Small intestine (tissue), 16 donors: ENCODE measurements around the gene CORO2B. TPM values are rescaled to one million over a fixed set of nuclear protein-coding genes. Genes with fewer than 3 reads are reported as not detected.

Source experiments
- DNase-seq, 2 donors: peaks; one replicate each; pipeline versions ENCODE4 v3.0.0 to v3.0.0-alpha.2; 2013
- FAIRE-seq: peaks from 2 replicates; lab custom pipeline; 2012; peaks lifted over from hg19 to GRCh38; lab: Jason Lieb, UNC
- H3K27ac ChIP-seq, 3 donors: one replicate each; pipeline ENCODE4 v1.5.1; 2013; ENCODE audit warnings: low read length in 2 of 3, mild to moderate bottlenecking in 2 of 3, control low read depth in 1 of 3, inconsistent platforms in 1 of 3, low read depth in 1 of 3, moderate library complexity in 1 of 3
- H3K27me3 ChIP-seq, 3 donors: one replicate each; pipeline ENCODE4 v1.6.1; 2013; ENCODE audit warnings: low read length in 3 of 3, inconsistent platforms in 1 of 3; ENCODE audit not compliant: control insufficient read depth in 3 of 3, insufficient read depth in 3 of 3
- H3K36me3 ChIP-seq, 3 donors: one replicate each; pipeline ENCODE4 v1.6.1; 2013; ENCODE audit warnings: low read length in 3 of 3, inconsistent platforms in 1 of 3, low read depth in 1 of 3, mild to moderate bottlenecking in 1 of 3, moderate library complexity in 1 of 3; ENCODE audit not compliant: control insufficient read depth in 3 of 3, insufficient read depth in 2 of 3
- H3K4me1 ChIP-seq, 3 donors: one replicate each; pipeline ENCODE4 v1.6.1; 2013; ENCODE audit warnings: low read length in 2 of 3, inconsistent platforms in 1 of 3, low read depth in 1 of 3, mild to moderate bottlenecking in 1 of 3, moderate library complexity in 1 of 3; ENCODE audit not compliant: control insufficient read depth in 3 of 3, insufficient read depth in 2 of 3
- H3K4me3 ChIP-seq, 3 donors: one replicate each; pipeline ENCODE4 v1.5.1; 2013; ENCODE audit warnings: low read length in 3 of 3, control low read depth in 1 of 3, inconsistent platforms in 1 of 3, low read depth in 1 of 3, mild to moderate bottlenecking in 1 of 3, moderate library complexity in 1 of 3
- H3K9me3 ChIP-seq, 2 donors: one replicate each; pipeline ENCODE4 v1.6.1; 2013; ENCODE audit warnings: low read depth in 1 of 2, low read length in 1 of 2; ENCODE audit not compliant: control insufficient read depth in 2 of 2, insufficient read depth in 1 of 2
- WGBS, 3 donors: extraction: QIAGEN DNeasy Blood & Tissue Kit; methylation state at CpG; one replicate each; pipeline ENCODE4 v1.1.7; 2013; 5-methylcytosine and 5-hydroxymethylcytosine counted together
- long read RNA-seq, 10 donors: transcript quantifications; one replicate each; lab custom pipeline, GENCODE V29; 2026
- polyA plus RNA-seq, 4 donors: library from polyadenylated mRNA; stranded (reverse) in 3 of 4; unstranded in 1 of 4; fragments of 200-250 nt in 3 of 4; fragments of 120-200 nt in 1 of 4; gene quantifications; one replicate each; pipeline versions ENCODE4 v1.2.1 to v1.2.3, GENCODE V29; 2013
- donor health status: healthy with polysubstance abuse.
- donor health status: control.
- donor health status: control.
- donor health status: Bipolar disorder and iron deficiency.
- donor health status: healthy.

CORO2B gene, protein sequence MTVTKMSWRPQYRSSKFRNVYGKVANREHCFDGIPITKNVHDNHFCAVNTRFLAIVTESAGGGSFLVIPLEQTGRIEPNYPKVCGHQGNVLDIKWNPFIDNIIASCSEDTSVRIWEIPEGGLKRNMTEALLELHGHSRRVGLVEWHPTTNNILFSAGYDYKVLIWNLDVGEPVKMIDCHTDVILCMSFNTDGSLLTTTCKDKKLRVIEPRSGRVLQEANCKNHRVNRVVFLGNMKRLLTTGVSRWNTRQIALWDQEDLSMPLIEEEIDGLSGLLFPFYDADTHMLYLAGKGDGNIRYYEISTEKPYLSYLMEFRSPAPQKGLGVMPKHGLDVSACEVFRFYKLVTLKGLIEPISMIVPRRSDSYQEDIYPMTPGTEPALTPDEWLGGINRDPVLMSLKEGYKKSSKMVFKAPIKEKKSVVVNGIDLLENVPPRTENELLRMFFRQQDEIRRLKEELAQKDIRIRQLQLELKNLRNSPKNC
- polyA plus RNA-seq = 1 to 10 TPM; 1.3 to 3.0 (median 1.7) TPM
- long read RNA-seq, donor 1 = 0 reads
- long read RNA-seq, donor 2, partial matches to known transcripts = 0 of 1 reads
- long read RNA-seq, donor 2, other reads (novel, unspliced or antisense) = 0 of 1 reads
- long read RNA-seq, donor 3 = 0 reads
- long read RNA-seq, donor 4 = 0 reads
- long read RNA-seq, donor 5 = 0 reads
- long read RNA-seq, donor 6, partial matches to known transcripts = 0 of 2 reads
- long read RNA-seq, donor 6, other reads (novel, unspliced or antisense) = 0 of 2 reads
- long read RNA-seq, donor 7, transcript CORO2B-204 (12 exons, 3,566 nt) = major isoform, 5 of 5 reads
- long read RNA-seq, donor 7, partial matches to known transcripts = 0 of 5 reads
- long read RNA-seq, donor 7, other reads (novel, unspliced or antisense) = 0 of 5 reads
- long read RNA-seq, donor 8 = 0 reads
- long read RNA-seq, donor 9 = 0 reads
- long read RNA-seq, donor 10, partial matches to known transcripts = 0 of 2 reads
- long read RNA-seq, donor 10, other reads (novel, unspliced or antisense) = 0 of 2 reads

DNA sequence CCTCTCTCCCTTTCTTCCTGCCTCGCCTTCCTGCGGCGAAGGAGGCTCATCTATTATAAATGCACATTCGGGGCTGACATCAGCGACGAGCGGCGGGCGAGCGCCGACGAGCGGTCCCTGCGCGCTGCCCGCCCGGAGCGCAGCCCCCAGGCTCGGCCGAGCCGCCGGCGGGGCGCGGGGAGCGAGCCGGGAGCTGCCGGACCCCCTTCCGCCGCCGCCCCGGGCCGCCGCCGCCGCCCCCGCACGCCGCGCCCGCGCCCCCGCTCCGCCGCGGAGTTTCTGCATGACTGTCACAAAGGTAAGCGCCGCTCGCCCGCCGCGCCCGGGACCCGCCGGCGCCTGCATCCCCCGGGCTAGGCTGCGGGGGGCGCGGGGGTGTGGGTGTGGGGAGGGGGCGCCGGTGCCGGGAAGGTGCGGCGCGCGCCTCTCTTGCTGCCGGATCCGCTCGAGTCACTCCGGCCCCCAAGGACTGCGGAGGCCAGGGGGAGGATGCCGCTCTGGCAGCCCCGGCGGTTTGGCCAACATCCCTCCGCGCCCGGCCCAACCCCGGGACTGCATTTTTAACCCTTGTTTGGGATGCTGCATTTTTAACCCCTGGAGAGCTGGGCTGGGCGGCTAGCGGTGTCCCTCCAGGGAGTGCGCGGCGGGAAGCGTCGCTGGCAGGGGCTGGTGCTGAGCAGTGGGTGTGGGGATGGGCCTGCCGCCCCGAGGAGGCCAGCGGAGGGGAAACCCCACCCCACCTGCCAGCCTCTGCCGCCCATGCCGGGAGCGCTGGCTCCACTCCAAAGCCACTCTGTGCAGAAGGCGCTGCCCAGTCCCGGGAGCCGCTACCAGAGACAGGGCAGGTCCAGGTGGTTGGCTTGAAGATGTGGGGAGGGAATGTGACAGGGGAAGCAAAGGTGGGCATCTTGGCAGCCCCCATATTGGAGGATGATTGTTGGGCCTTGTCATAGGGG, at the start of gene CORO2B:
Gene CORO2B, plus strand, starts transcription at position 14 of the 956 bp plus-strand sequence. Its CDS starts 270 bp downstream, at position 284.
- no peaks in the 10 kb centered on the region for H3K36me3 ChIP-seq
- no peaks in the 10 kb centered on the region for H3K9me3 ChIP-seq
- peak in 1 of 2 donors; percentile 40 for DNase-seq
- H3K27ac ChIP-seq = peak within 1 kb of the TSS in 1 of 3 donors; percentile 47
- peaks cover 0 to 17% (median 0%) of the 10 kb centered on the region in 3 donors for H3K4me1 ChIP-seq
- WGBS, 3 donors = 3 to 6% (median 4%) methylated on average over 24 to 95 of the region's 95 CpGs
- FAIRE-seq = no peak
- H3K4me3 ChIP-seq = peak within 1 kb of the TSS; percentile 30 to 58 (median 38)
- peaks cover 5 to 52% (median 11%) of the 10 kb centered on the region in 3 donors for H3K27me3 ChIP-seq

DNA sequence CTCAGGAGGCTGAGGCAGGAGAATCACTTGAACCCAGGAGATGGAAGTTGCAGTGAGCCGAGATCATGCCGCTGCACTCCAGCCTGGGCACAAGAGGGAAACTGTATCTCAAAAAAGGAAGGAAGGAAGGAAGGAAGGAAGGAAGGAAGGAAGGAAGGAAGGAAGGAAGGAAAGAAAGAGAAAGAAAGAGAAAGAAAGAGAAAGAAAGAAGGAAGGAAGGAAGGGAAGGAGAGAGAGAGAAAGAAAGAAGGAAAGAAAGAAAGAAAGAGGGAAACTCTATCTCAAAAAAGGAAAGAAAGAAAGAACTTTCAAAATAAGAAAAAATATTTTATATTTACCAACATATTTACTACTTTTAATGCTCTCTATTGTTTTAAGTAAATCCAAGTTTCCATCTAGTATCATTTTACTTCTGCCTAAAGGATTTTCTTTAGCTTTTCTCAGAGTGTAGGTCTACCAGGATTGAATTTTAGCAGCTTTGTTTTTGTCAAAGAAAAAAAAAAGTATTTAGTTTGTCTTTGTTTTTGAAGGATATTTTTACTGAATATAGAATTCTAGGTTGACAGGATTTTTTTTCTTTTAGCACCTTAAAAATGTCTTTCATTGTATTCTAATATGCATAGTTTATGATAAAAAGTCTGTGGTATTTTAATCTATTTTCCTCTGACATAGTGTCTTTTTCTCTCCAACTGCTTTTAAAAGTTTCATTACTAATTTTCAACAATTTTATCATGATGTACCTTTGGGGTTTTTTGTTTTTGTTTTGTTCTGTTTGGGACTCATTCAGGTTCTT, 47.2 kb upstream of the CORO2B start:
- H3K4me1 ChIP-seq = no peaks in the 10 kb centered on the region
- no peak overlapping the region for H3K4me3 ChIP-seq
- WGBS, 3 donors = 95 to 100% (median 95%) methylated on average over 2 of the region's 2 CpGs
- no peak for DNase-seq
- H3K36me3 ChIP-seq = no peaks in the 10 kb centered on the region
- no peak for FAIRE-seq
- H3K27me3 ChIP-seq = no peaks in the 10 kb centered on the region
- peaks cover 0 to 7% of the 10 kb centered on the region in 2 donors for H3K9me3 ChIP-seq
- no peak overlapping the region for H3K27ac ChIP-seq

DNA sequence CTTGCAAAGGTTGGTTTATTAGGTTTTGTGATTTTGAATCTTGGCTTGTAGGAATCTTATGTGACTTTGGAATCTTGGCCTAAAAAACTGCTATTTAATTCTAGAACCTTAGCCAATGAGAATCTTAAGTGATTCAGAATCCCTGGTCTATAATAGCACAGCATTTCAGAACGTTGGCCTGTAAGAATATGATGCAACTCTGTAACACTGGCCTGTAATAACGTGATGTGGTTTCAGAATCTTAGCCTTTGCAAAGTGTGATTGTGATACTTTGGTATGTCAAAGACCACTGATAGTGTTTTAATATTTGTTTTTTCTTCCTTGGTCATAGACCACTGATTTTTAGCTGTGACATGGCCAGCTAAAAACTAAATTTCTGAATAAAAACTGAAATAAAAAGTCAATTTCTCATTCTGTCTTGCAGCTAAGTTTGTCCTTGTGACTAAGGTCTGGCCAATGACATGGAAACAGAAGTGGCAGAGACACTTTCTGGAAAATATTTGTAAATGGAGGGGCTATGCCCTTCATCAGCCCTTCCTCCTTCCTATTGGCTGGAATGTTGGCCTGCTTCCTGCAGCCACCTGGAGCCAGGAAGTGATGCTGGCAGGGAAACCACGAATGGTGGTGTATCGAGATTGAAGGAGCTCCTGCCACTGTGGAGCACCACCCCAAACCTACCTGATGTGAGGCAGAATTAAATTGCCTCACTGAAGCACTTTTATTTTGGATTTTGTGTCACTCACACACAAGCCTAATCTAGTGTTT, 42.3 kb upstream of the CORO2B start:
- no peak for DNase-seq
- no peaks in the 10 kb centered on the region for H3K27me3 ChIP-seq
- no peak overlapping the region for H3K27ac ChIP-seq
- peaks cover 0 to 7% of the 10 kb centered on the region in 2 donors for H3K9me3 ChIP-seq
- FAIRE-seq = no peak
- H3K4me3 ChIP-seq = no peak overlapping the region
- WGBS, 3 donors = 58 to 65% (median 63%) methylated on average over 4 of the region's 4 CpGs
- no peaks in the 10 kb centered on the region for H3K36me3 ChIP-seq
- H3K4me1 ChIP-seq = no peaks in the 10 kb centered on the region

DNA sequence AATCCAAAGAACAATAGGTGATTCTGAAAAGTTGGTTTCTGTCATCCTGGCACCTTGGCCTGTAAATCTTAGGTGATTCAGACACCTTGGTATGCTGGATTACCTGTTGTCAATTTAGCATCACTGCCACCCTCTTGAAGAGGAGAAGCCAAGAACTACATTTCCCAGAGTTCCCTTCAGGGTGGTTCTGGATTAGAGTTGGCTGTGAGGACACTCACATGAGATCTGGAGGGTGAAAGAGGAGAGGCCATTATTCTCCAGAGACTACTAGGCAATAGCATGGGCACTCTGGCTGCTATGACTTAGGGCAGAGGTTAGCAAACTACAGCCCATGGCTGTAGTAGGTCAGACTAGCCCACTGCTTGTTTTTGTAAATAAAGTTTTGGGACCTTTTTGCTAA, 41.7 kb upstream of the CORO2B start:
- Histone ChIP-seq H3K27me3 (no peaks in the 10 kb centered on the region), H3K9me3 (peaks cover 0 to 7% of the 10 kb centered on the region in 2 donors), H3K4me3 (no peak overlapping the region), H3K27ac (no peak overlapping the region), H3K36me3 (no peaks in the 10 kb centered on the region), H3K4me1 (no peaks in the 10 kb centered on the region)
- FAIRE-seq (no peak), DNase-seq (no peak)

DNA sequence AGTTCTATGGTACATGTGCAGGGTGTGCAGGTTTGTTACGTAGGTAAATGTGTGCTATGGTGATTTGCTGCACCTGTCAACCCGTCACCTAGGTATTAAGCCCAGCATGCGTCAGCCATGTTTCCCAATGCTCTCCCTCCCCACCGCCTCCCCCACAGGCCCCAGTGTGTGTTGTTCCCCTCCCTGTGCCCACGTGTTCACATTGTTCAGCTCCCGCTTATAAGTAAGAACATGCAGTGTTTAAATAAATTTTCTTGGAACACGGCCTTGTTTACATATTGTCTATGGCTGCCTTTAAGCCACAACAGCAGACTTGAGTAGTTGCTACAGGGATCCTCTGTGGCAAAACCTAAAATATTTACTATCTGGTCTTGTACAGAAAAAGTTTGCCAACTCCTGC, 41.3 kb upstream of the CORO2B start:
- H3K27ac ChIP-seq = no peak overlapping the region
- peaks cover 0 to 7% of the 10 kb centered on the region in 2 donors for H3K9me3 ChIP-seq
- H3K27me3 ChIP-seq = peaks cover 0 to 2% (median 0%) of the 10 kb centered on the region in 3 donors
- no peak for FAIRE-seq
- no peaks in the 10 kb centered on the region for H3K4me1 ChIP-seq
- 65 to 72% (median 69%) methylated on average over 7 of the region's 7 CpGs for WGBS, 3 donors
- no peaks in the 10 kb centered on the region for H3K36me3 ChIP-seq
- H3K4me3 ChIP-seq = no peak overlapping the region
- no peak for DNase-seq

DNA sequence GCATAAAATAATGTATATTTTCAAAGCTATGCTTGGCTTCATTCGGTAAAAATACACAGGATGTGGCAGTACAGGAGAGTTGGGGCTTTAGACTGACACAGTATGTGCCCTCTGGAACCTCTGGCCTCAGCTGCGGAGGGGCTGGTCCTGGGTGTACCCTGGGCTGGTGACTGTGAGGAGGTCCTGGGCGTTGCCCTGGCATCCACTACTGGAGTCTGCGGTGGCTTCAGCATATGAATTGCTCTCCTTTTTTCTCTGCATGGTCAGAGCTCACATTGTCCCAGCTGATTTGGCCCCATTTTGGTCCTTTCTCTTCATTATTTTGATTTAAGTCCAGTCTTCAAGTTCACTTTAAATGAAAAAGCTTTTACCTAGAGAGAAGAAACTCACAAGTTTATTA, 40.5 kb upstream of the CORO2B start:
- Histone ChIP-seq H3K9me3 (peaks cover 0 to 7% of the 10 kb centered on the region in 2 donors), H3K4me3 (no peak overlapping the region), H3K27me3 (peaks cover 0 to 10% (median 0%) of the 10 kb centered on the region in 3 donors), H3K36me3 (no peaks in the 10 kb centered on the region), H3K27ac (no peak overlapping the region), H3K4me1 (no peaks in the 10 kb centered on the region)
- FAIRE-seq (no peak), DNase-seq (no peak)
- WGBS, 3 donors = 84 to 87% (median 85%) methylated on average over 4 of the region's 4 CpGs

DNA sequence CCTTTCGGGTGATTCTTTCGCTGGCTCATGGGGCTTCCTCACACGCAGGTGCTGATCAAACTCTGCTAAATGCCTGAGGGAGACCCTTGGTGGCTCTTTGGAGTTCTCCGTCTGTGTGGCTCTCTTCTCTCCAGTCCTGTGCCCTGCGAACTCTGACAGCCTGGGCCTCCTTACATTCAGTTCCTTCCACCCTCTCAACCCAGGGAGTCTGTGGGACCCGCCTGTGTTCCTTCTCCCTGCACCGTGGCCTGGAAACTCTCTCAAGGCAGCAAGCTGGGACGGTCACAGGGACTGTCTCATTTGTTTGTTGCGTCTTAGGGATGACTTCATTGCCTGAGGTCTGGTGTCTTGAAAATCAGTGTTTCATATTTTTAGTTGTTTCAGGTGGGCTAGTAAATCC, 37.0 kb upstream of the CORO2B start:
- FAIRE-seq = no peak
- 87 to 88% (median 88%) methylated on average over 9 of the region's 9 CpGs for WGBS, 3 donors

More for the DNA sequence above, 37.0 kb upstream of the CORO2B start:
- H3K27me3 ChIP-seq = peaks cover 0 to 10% (median 0%) of the 10 kb centered on the region in 3 donors
- no peak overlapping the region for H3K27ac ChIP-seq
- H3K9me3 ChIP-seq = peaks cover 0 to 4% of the 10 kb centered on the region in 2 donors
- H3K4me1 ChIP-seq = no peaks in the 10 kb centered on the region
- DNase-seq = no peak
- H3K36me3 ChIP-seq = no peaks in the 10 kb centered on the region
- H3K4me3 ChIP-seq = no peak overlapping the region
